A673 (cell line): ENCODE data around the gene RSPH9. TPM values are rescaled to one million over a fixed set of nuclear protein-coding genes. Genes with fewer than 3 reads are reported as not detected.
A peak's percentile ranks its signal among the peaks of the same experiment; 100 is the strongest.
"Not testable (repeated sequence)": the region's sequence is repeated elsewhere in the genome, so short reads cannot be mapped to it uniquely, and the experiment has no call there.

Source experiments
- BruUV-seq: library from RNA; stranded (reverse); fragments of 400-500 nt; replicated peaks from 2 replicates; lab custom pipeline; 2021; lab: Mats Ljungman, UMichigan
- CTCF ChIA-PET: fragments of 300-600 bp; sonication (Branson Sonifier 250); formaldehyde crosslinking; loops from one replicate; lab custom pipeline; 2022; ENCODE audit warnings: antibody characterized with exemption; lab: Charles Lee
- POLR2A ChIA-PET: fragments of 300-600 bp; sonication (Branson Sonifier 250); formaldehyde crosslinking; loops from one replicate; lab custom pipeline; 2022; ENCODE audit warnings: antibody characterized with exemption; ENCODE audit not compliant: low non-redundant PET; lab: Charles Lee
- DNase-seq: peaks from one replicate; pipeline ENCODE4 v3.0.0-alpha.2; 2015; ENCODE audit warnings: low spot score
- H3K27ac ChIP-seq: fragments of 200-600 bp; sonication (generic); 2 replicates; pipeline ENCODE4 v1.5.1; 2016; ENCODE audit warnings: mixed run types, low read depth, mild to moderate bottlenecking, mixed read lengths, antibody characterized with exemption, low read length; ENCODE audit not compliant: poor library complexity, severe bottlenecking
- H3K27me3 ChIP-seq: fragments of 200-600 bp; sonication (generic); replicated peaks from 2 replicates; pipeline ENCODE4 v1.6.1; 2017; ENCODE audit warnings: mixed run types, low read depth, mild to moderate bottlenecking, mixed read lengths, antibody characterized with exemption, low read length; ENCODE audit not compliant: insufficient read depth, poor library complexity
- H3K36me3 ChIP-seq: fragments of 200-600 bp; sonication (generic); 2 replicates; pipeline ENCODE4 v1.6.1; 2016; ENCODE audit warnings: mixed run types, mild to moderate bottlenecking, mixed read lengths, antibody characterized with exemption, low read length; ENCODE audit not compliant: insufficient read depth, poor library complexity, severe bottlenecking
- H3K4me1 ChIP-seq: fragments of 200-600 bp; sonication (generic); 2 replicates; pipeline ENCODE4 v1.6.1; 2017; ENCODE audit warnings: mixed run types, mild to moderate bottlenecking, mixed read lengths, antibody characterized with exemption, low read length; ENCODE audit not compliant: insufficient read depth, poor library complexity, severe bottlenecking
- H3K4me3 ChIP-seq: fragments of 200-600 bp; sonication (generic); 2 replicates; pipeline ENCODE4 v1.5.1; 2016; ENCODE audit warnings: low read depth, mixed run types, mild to moderate bottlenecking, mixed read lengths, low read length; ENCODE audit not compliant: poor library complexity, severe bottlenecking
- H3K9me3 ChIP-seq: fragments of 200-600 bp; sonication (generic); 2 replicates; pipeline ENCODE4 v1.6.1; 2016; ENCODE audit warnings: mixed run types, low read depth, mild to moderate bottlenecking, mixed read lengths, antibody characterized with exemption, low read length; ENCODE audit not compliant: poor library complexity, severe bottlenecking
- EZH2 ChIP-seq: fragments of 200-600 bp; sonication (generic); IDR thresholded peaks from 2 replicates; pipeline ENCODE4 v1.6.1; 2017; ENCODE audit warnings: borderline replicate concordance, low read depth, mild to moderate bottlenecking, mixed read lengths, antibody characterized with exemption, low read length; ENCODE audit not compliant: poor library complexity, severe bottlenecking
- intact Hi-C: fragments of 100-400 bp; cut with micrococcal nuclease; formaldehyde crosslinking; loops from one replicate; pipeline ENCODE4 v1.10.0; 2022; ENCODE audit not compliant: unreplicated experiment
- total RNA-seq: library from RNA; stranded (reverse); gene quantifications from 2 replicates; pipeline ENCODE4 v1.2.3, GENCODE V29; 2021
- TF ChIP-seq, protein P1 (sequence below): fragments of 300-800, 200-600 bp; sonication (generic); conservative IDR thresholded peaks from 2 replicates; pipeline ENCODE4 v1.5.1; 2017; ENCODE audit warnings: low read depth, mild to moderate bottlenecking, antibody characterized with exemption, low read length, moderate library complexity, mixed read lengths

The RSPH9 gene
- total RNA-seq, 1 experiment from 2014 or later: 0.11 TPM

DNA sequence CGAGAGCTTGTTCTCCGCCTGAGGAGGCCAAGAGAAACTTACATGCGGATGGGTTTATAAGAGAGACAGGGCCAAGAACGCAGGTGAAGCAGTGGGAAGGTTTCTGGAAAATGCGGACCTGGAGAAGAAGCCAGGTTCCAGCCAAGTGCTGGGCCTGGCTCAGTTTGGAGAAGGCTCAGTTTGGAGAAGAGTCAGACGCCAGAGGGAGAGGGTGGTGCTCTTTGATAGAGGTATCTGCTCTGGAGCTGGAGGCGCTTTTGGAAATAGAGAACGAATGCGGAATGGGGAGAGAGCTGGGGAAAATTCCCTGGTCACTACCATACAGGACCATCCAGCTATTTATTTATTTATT is 753 bp downstream of the RSPH9 start:
- Histone ChIP-seq H3K27me3 (no peaks in the 10 kb centered on the region), H3K9me3 (no peaks in the 10 kb centered on the region), H3K4me3 (peak overlapping the region; percentile 29), H3K4me1 (peaks cover 4% of the 10 kb centered on the region), H3K36me3 (peaks cover 20% of the 10 kb centered on the region), H3K27ac (no peak overlapping the region)
- DNase-seq: no peak
- intact Hi-C loops: no loop called here
- TF ChIP-seq EZH2: no peak
- TF ChIP-seq, protein P1, sequence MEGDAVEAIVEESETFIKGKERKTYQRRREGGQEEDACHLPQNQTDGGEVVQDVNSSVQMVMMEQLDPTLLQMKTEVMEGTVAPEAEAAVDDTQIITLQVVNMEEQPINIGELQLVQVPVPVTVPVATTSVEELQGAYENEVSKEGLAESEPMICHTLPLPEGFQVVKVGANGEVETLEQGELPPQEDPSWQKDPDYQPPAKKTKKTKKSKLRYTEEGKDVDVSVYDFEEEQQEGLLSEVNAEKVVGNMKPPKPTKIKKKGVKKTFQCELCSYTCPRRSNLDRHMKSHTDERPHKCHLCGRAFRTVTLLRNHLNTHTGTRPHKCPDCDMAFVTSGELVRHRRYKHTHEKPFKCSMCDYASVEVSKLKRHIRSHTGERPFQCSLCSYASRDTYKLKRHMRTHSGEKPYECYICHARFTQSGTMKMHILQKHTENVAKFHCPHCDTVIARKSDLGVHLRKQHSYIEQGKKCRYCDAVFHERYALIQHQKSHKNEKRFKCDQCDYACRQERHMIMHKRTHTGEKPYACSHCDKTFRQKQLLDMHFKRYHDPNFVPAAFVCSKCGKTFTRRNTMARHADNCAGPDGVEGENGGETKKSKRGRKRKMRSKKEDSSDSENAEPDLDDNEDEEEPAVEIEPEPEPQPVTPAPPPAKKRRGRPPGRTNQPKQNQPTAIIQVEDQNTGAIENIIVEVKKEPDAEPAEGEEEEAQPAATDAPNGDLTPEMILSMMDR: no peak
- ChIA-PET CTCF (no interaction called here), POLR2A (no interaction called here)
- BruUV-seq: no TSS peak

DNA sequence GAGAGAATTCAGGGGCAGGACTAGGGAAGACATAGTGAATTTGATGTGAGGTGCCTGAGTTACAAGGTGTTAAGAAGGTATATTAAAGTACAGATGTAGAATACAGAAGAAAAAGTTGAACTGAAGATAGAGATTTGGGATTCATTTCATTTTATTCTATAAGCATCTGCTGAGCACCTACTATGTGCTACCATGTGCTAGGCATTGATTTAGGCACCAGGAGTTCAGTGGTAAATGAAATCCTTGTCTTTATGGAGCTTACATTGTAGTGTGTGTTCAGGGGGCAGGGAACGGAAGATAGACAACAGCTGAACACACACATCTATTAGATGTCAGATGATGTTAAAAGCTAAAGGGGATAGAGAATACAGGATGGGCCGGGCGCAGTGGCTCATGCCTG is 2.8 kb downstream of the RSPH9 start:
- Histone ChIP-seq H3K27ac (no peak overlapping the region), H3K27me3 (no peaks in the 10 kb centered on the region), H3K4me3 (no peak overlapping the region), H3K9me3 (no peaks in the 10 kb centered on the region), H3K36me3 (peaks cover under 1% of the 10 kb centered on the region), H3K4me1 (no peaks in the 10 kb centered on the region)
- CTCF ChIA-PET: no interaction called here
- no peak for DNase-seq
- POLR2A ChIA-PET: no interaction called here
- intact Hi-C loops: no loop called here
- BruUV-seq: no TSS peak
- TF ChIP-seq EZH2: no peak
- TF ChIP-seq, protein P1: no peak

DNA sequence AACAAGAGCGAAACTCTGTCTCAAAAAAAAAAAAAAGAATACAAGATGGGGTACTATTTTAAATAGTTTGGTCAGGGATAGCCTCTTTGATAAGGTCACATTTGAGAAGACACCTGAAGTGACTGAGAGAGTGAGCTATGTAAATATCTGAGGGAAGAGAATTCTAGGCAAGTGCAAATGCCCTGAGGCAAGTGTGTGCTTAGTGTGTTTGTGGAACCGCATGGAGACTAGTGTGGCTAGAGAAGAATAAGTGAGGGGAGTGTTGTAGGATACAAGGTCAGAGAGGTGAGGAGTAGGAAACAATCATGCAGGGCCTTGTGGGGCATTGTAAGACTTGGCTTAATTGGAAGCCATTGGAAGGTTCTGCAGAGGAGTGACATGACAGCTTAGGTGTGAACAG is 3.4 kb downstream of the RSPH9 start:
- CTCF ChIA-PET: no interaction called here
- intact Hi-C loops: no loop called here

DNA sequence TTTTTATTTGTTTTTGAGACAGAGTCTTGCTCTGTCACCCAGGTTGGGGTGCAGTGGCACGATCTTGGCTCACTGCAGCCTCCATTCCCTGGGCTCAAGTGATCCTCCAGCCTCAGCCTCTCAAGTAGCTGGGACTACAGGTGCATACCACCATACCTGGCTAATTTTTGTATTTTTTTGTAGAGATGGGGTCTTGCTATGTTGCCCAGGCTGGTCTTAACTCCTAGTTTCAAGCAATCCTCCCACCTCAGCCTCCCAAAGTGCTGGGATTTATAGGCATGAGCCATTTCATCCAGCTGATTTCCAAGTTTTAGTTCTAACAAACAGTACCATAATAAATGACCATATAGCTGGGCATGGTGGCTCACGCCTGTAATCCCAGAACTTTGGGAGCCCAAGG is 8.0 kb downstream of the RSPH9 start:
- H3K4me3 ChIP-seq, intact Hi-C loops, H3K9me3 ChIP-seq, H3K27ac ChIP-seq, H3K27me3 ChIP-seq, DNase-seq, CTCF ChIA-PET, POLR2A ChIA-PET, H3K36me3 ChIP-seq, H3K4me1 ChIP-seq, BruUV-seq: not testable (repeated sequence)

More for the DNA sequence above, 3.4 kb downstream of the RSPH9 start:
- H3K4me1 ChIP-seq: no peaks in the 10 kb centered on the region
- no TSS peak for BruUV-seq
- H3K36me3 ChIP-seq: no peaks in the 10 kb centered on the region
- no peak overlapping the region for H3K27ac ChIP-seq
- no peak for DNase-seq
- H3K9me3 ChIP-seq: no peaks in the 10 kb centered on the region
- TF ChIP-seq, protein P1: no peak
- no peak for TF ChIP-seq EZH2
- no peaks in the 10 kb centered on the region for H3K27me3 ChIP-seq
- H3K4me3 ChIP-seq: no peak overlapping the region
- POLR2A ChIA-PET: no interaction called here
